Right renal pelvis (tissue), 4 donors: ENCODE results near the gene ZNF184. TPM values are rescaled to one million over a fixed set of nuclear protein-coding genes. Genes with fewer than 3 reads are reported as not detected.
"Not testable (repeated sequence)": the region's sequence is repeated elsewhere in the genome, so short reads cannot be mapped to it uniquely, and the experiment has no call there.

Experiments used
- DNase-seq, 4 donors: peaks; one replicate each; pipeline ENCODE4 v3.0.0-alpha.2; 2013; ENCODE audit warnings: low read depth in 4 of 4, low spot score in 3 of 4, missing footprints in 1 of 4
- polyA plus RNA-seq, 4 donors: library from polyadenylated mRNA; unstranded; fragments of 120-200 nt; gene quantifications; one replicate each; pipeline ENCODE4 v1.2.1, GENCODE V29; 2013; ENCODE audit not compliant: insufficient read length in 4 of 4

The ZNF184 gene
- polyA plus RNA-seq, 4 donors = 16.1 to 21.3 (median 19.4) TPM

GRCh38 chr6:27426045-27426620 lies 46.8 kb downstream of the ZNF184 start:
- no peak for DNase-seq

- DNase-seq = not testable (repeated sequence)
Measured at GRCh38 chr6:27424851-27425250, 48.1 kb downstream of the ZNF184 start.

- peak; percentile 3 to 25 (median 16) for DNase-seq
Measured at GRCh38 chr6:27422651-27423332, 50.1 kb downstream of the ZNF184 start.

- DNase-seq = no peak
Measured at GRCh38 chr6:27419363-27419762, 53.5 kb downstream of the ZNF184 start.

GRCh38 chr6:27415898-27416297 lies 57.0 kb downstream of the ZNF184 start:
- DNase-seq = no peak

GRCh38 chr6:27414996-27415395 lies 57.9 kb downstream of the ZNF184 start:
- no peak for DNase-seq

- DNase-seq = no peak
Measured at GRCh38 chr6:27414300-27414699, 58.6 kb downstream of the ZNF184 start.

GRCh38 chr6:27407153-27407814 lies 65.6 kb downstream of the ZNF184 start:
- no peak for DNase-seq

GRCh38 chr6:27406085-27406484 lies 66.8 kb downstream of the ZNF184 start:
- no peak for DNase-seq

- DNase-seq = no peak
Measured at GRCh38 chr6:27400877-27401642, 71.8 kb downstream of the ZNF184 start.

Other genes with a start within 250 kb of the ZNF184 start
- 1 to 10 TPM in 1 of 4 donors, under 1 TPM in 3; 0.21 to 1.5 (median 0.37) TPM for gene PRSS16, start 225.4 kb downstream of the ZNF184 start, polyA plus RNA-seq
- not detected for gene POM121L2, start 160.8 kb downstream of the ZNF184 start, polyA plus RNA-seq
- 10 to 100 TPM; 10.1 to 14.7 (median 13.8) TPM for gene ZNF391, start 84.3 kb downstream of the ZNF184 start, polyA plus RNA-seq